NCI-H2171 (cell line): ENCODE measurements around the gene SLC6A19.

Experiments used
- DNase-seq: peaks from one replicate; lab custom pipeline; 2025; lab: John Stamatoyannopoulos, UW

SLC6A19 gene

GRCh38 chr5:1244255-1244654, 42.9 kb downstream of the SLC6A19 start:
- no peak for DNase-seq

- no peak for DNase-seq
These were observed 43.6 kb downstream of the SLC6A19 start for GRCh38 chr5:1244976-1245375.

- no peak for DNase-seq
These were observed 44.6 kb downstream of the SLC6A19 start for GRCh38 chr5:1245905-1246576.

GRCh38 chr5:1246711-1247431, 45.5 kb downstream of the SLC6A19 start:
- DNase-seq = no peak

- peak; percentile 92 for DNase-seq
These were observed 46.4 kb downstream of the SLC6A19 start for GRCh38 chr5:1247811-1248210.

- DNase-seq = no peak
These were observed 48.2 kb downstream of the SLC6A19 start for GRCh38 chr5:1249366-1250280.

GRCh38 chr5:1251678-1252580, 50.5 kb downstream of the SLC6A19 start:
- DNase-seq = no peak

- no peak for DNase-seq
These were observed 51.3 kb downstream of the SLC6A19 start for GRCh38 chr5:1252681-1253080.

GRCh38 chr5:1253456-1254105, 52.2 kb downstream of the SLC6A19 start:
- DNase-seq = no peak

- no peak for DNase-seq
These were observed 52.8 kb downstream of the SLC6A19 start for GRCh38 chr5:1254196-1254595.

- DNase-seq = no peak
These were observed 53.7 kb downstream of the SLC6A19 start for GRCh38 chr5:1255081-1255561.

- DNase-seq = no peak
These were observed 55.4 kb downstream of the SLC6A19 start for GRCh38 chr5:1256776-1257175.

- no peak for DNase-seq
These were observed 56.0 kb downstream of the SLC6A19 start for GRCh38 chr5:1257363-1257762.

GRCh38 chr5:1257841-1258240, 56.4 kb downstream of the SLC6A19 start:
- DNase-seq = no peak

GRCh38 chr5:1259806-1260480, 58.5 kb downstream of the SLC6A19 start:
- DNase-seq = no peak

- no peak for DNase-seq
These were observed 60.2 kb downstream of the SLC6A19 start for GRCh38 chr5:1261643-1262042.

GRCh38 chr5:1262381-1262780, 61.0 kb downstream of the SLC6A19 start:
- peak; percentile 32 for DNase-seq

- no peak for DNase-seq
These were observed 62.8 kb downstream of the SLC6A19 start for GRCh38 chr5:1264211-1264610.

- no peak for DNase-seq
These were observed 63.6 kb downstream of the SLC6A19 start for GRCh38 chr5:1265026-1265425.
